Trophoblast cell (in vitro differentiated cells and primary cell): ENCODE measurements around the gene TSNAXIP1.

Experiments
- DNase-seq, 2 donors: peaks; one replicate each; pipeline ENCODE4 v3.0.0-alpha.2; 2016
- H2AFZ ChIP-seq: 2 replicates; pipeline ENCODE4 v1.6.1; 2013; ENCODE audit warnings: low read length, moderate library complexity, mild to moderate bottlenecking; ENCODE audit not compliant: insufficient read depth, poor library complexity
- H2AK5ac ChIP-seq: 2 replicates; pipeline ENCODE4 v1.6.1; 2013; ENCODE audit warnings: mild to moderate bottlenecking, low read length
- H2BK120ac ChIP-seq: 2 replicates; pipeline ENCODE4 v1.6.1; 2013; ENCODE audit warnings: low read length, mild to moderate bottlenecking, moderate library complexity; ENCODE audit not compliant: insufficient read depth, poor library complexity
- H2BK12ac ChIP-seq: 2 replicates; pipeline ENCODE4 v1.6.1; 2013; ENCODE audit warnings: mild to moderate bottlenecking, low read length, moderate library complexity
- H2BK5ac ChIP-seq: 2 replicates; pipeline ENCODE4 v1.6.1; 2013; ENCODE audit warnings: low read length, low read depth, moderate library complexity, mild to moderate bottlenecking; ENCODE audit not compliant: poor library complexity
- H3K14ac ChIP-seq: 2 replicates; pipeline ENCODE4 v1.6.1; 2013; ENCODE audit warnings: mild to moderate bottlenecking, low read length
- H3K18ac ChIP-seq: 2 replicates; pipeline ENCODE4 v1.6.1; 2013; ENCODE audit warnings: mild to moderate bottlenecking, low read length
- H3K23ac ChIP-seq: 2 replicates; pipeline ENCODE4 v1.6.1; 2013; ENCODE audit warnings: low read length
- H3K27ac ChIP-seq: 2 replicates; pipeline ENCODE4 v1.5.1; 2013; ENCODE audit warnings: low read depth, mild to moderate bottlenecking, inconsistent platforms, low read length, moderate library complexity
- H3K27me3 ChIP-seq: 2 replicates; pipeline ENCODE4 v1.6.1; 2013; ENCODE audit warnings: inconsistent platforms, mild to moderate bottlenecking, low read length, moderate library complexity; ENCODE audit not compliant: insufficient read depth
- H3K36me3 ChIP-seq, 2 experiments: 1 replicate in 1 of 2; 2 replicates in 1 of 2; pipeline ENCODE4 v1.6.1; 2013; ENCODE audit warnings: low read length in 2 of 2, mild to moderate bottlenecking in 2 of 2, moderate library complexity in 1 of 2; ENCODE audit not compliant: insufficient read depth in 2 of 2, control insufficient read depth in 1 of 2
- H3K4ac ChIP-seq: 2 replicates; pipeline ENCODE4 v1.6.1; 2013; ENCODE audit warnings: low read depth, mild to moderate bottlenecking, low read length, moderate library complexity
- H3K4me1 ChIP-seq, 2 experiments: 1 replicate in 1 of 2; 2 replicates in 1 of 2; pipeline ENCODE4 v1.6.1; 2013; ENCODE audit warnings: low read length in 2 of 2, mild to moderate bottlenecking in 2 of 2, moderate library complexity in 1 of 2; ENCODE audit not compliant: insufficient read depth in 2 of 2, control insufficient read depth in 1 of 2
- H3K4me2 ChIP-seq: 2 replicates; pipeline ENCODE4 v1.6.1; 2013; ENCODE audit warnings: inconsistent platforms, mild to moderate bottlenecking, low read length, moderate library complexity
- H3K4me3 ChIP-seq: 2 replicates; pipeline ENCODE4 v1.5.1; 2013; ENCODE audit warnings: mild to moderate bottlenecking, low read depth, low read length, inconsistent platforms
- H3K79me1 ChIP-seq: one replicate; pipeline ENCODE4 v1.6.1; 2013; ENCODE audit warnings: low read length
- H3K79me2 ChIP-seq: 2 replicates; pipeline ENCODE4 v1.6.1; 2013; ENCODE audit warnings: low read length, mild to moderate bottlenecking; ENCODE audit not compliant: control insufficient read depth, insufficient read depth, poor library complexity
- H3K9ac ChIP-seq: 2 replicates; pipeline ENCODE4 v1.6.1; 2013; ENCODE audit warnings: mild to moderate bottlenecking, low read length
- H3K9me3 ChIP-seq: 2 replicates; pipeline ENCODE4 v1.6.1; 2013; ENCODE audit warnings: low read depth, mild to moderate bottlenecking, control low read depth, inconsistent platforms, low read length; ENCODE audit not compliant: insufficient read depth
- H4K12ac ChIP-seq: 2 replicates; pipeline ENCODE4 v1.6.1; 2013; ENCODE audit warnings: low read depth, mild to moderate bottlenecking, low read length, moderate library complexity
- H4K8ac ChIP-seq: 2 replicates; pipeline ENCODE4 v1.6.1; 2013; ENCODE audit warnings: low read depth, mild to moderate bottlenecking, low read length, moderate library complexity
- H4K91ac ChIP-seq: one replicate; pipeline ENCODE4 v1.6.1; 2013; ENCODE audit warnings: low read depth, mild to moderate bottlenecking, low read length, moderate library complexity
- WGBS: extraction: QIAGEN DNeasy Blood & Tissue Kit; methylation state at CpG from one replicate; pipeline ENCODE4 v1.1.7; 2013; ENCODE audit warnings: missing lambda C conversion rate; ENCODE audit not compliant: insufficient read length, insufficient coverage; ENCODE audit errors: extremely low coverage; 5-methylcytosine and 5-hydroxymethylcytosine counted together

The TSNAXIP1 gene

GRCh38 chr16:67814567-67814966 is 7.9 kb downstream of the TSNAXIP1 start:
- no CpG with 5 or more reads among the region's 8 CpGs for WGBS
- Histone ChIP-seq H3K4me1 (no peaks in the 10 kb centered on the region), H3K9ac (no peak overlapping the region), H3K4me2 (no peak overlapping the region), H4K91ac (no peak overlapping the region), H3K79me2 (no peaks in the 10 kb centered on the region), H4K8ac (no peak overlapping the region), H3K18ac (no peak overlapping the region), H3K36me3 (no peaks in the 10 kb centered on the region), H3K14ac (no peak overlapping the region), H3K23ac (no peak overlapping the region), H2AK5ac (no peak overlapping the region), H2BK120ac (no peak overlapping the region), H4K12ac (no peak overlapping the region), H2BK12ac (no peak overlapping the region), H3K79me1 (no peaks in the 10 kb centered on the region), H3K27ac (no peak overlapping the region), H2BK5ac (no peak overlapping the region), H3K9me3 (no peaks in the 10 kb centered on the region), H3K4ac (no peak overlapping the region), H3K4me3 (no peak overlapping the region), H2AFZ (no peak overlapping the region), H3K27me3 (no peaks in the 10 kb centered on the region)
- DNase-seq, result no peak

- Histone ChIP-seq H3K79me2 (no peaks in the 10 kb centered on the region), H3K4me2 (no peak overlapping the region), H2AFZ (no peak overlapping the region), H4K91ac (no peak overlapping the region), H3K9ac (no peak overlapping the region), H3K4ac (no peak overlapping the region), H2BK120ac (no peak overlapping the region), H3K18ac (no peak overlapping the region), H4K12ac (no peak overlapping the region), H3K4me3 (no peak overlapping the region), H3K79me1 (peaks cover 2% of the 10 kb centered on the region), H2BK12ac (no peak overlapping the region), H2BK5ac (no peak overlapping the region), H2AK5ac (no peak overlapping the region), H3K27me3 (no peaks in the 10 kb centered on the region), H4K8ac (no peak overlapping the region), H3K9me3 (no peaks in the 10 kb centered on the region), H3K23ac (no peak overlapping the region), H3K36me3 (peaks cover 2 to 3% of the 10 kb centered on the region in 2 experiments), H3K4me1 (peaks cover 8 to 9% of the 10 kb centered on the region in 2 experiments), H3K27ac (no peak overlapping the region), H3K14ac (no peak overlapping the region)
- no peak for DNase-seq
- no CpG with 5 or more reads among the region's 11 CpGs for WGBS
Measured at GRCh38 chr16:67820608-67821259, 14.0 kb downstream of the TSNAXIP1 start.

GRCh38 chr16:67822511-67822910 is 15.8 kb downstream of the TSNAXIP1 start:
- Histone ChIP-seq H3K23ac (no peak overlapping the region), H3K4me2 (no peak overlapping the region), H3K14ac (no peak overlapping the region), H3K4me1 (peaks cover 8 to 9% of the 10 kb centered on the region in 2 experiments), H2AK5ac (no peak overlapping the region), H3K9me3 (peaks cover 4% of the 10 kb centered on the region), H3K79me2 (no peaks in the 10 kb centered on the region), H2AFZ (no peak overlapping the region), H4K12ac (no peak overlapping the region), H3K79me1 (peaks cover 2% of the 10 kb centered on the region), H3K4ac (no peak overlapping the region), H3K9ac (no peak overlapping the region), H2BK120ac (no peak overlapping the region), H4K8ac (no peak overlapping the region), H4K91ac (no peak overlapping the region), H3K27me3 (no peaks in the 10 kb centered on the region), H3K18ac (no peak overlapping the region), H3K36me3 (peaks cover 19 to 20% of the 10 kb centered on the region in 2 experiments), H2BK5ac (no peak overlapping the region), H3K4me3 (no peak overlapping the region), H3K27ac (no peak overlapping the region), H2BK12ac (no peak overlapping the region)
- no CpG with 5 or more reads among the region's 2 CpGs for WGBS
- DNase-seq, result peak; percentile 90 to 94

GRCh38 chr16:67825119-67825518 is 18.4 kb downstream of the TSNAXIP1 start:
- peaks cover 45% of the 10 kb centered on the region in 2 experiments for H3K36me3 ChIP-seq
- H2BK120ac ChIP-seq, result no peak overlapping the region
- H3K27ac ChIP-seq, result no peak overlapping the region
- DNase-seq, result no peak
- no peak overlapping the region for H2AK5ac ChIP-seq
- no peak overlapping the region for H3K4me2 ChIP-seq
- no peak overlapping the region for H4K91ac ChIP-seq
- no peaks in the 10 kb centered on the region for H3K27me3 ChIP-seq
- no peak overlapping the region for H4K12ac ChIP-seq
- no peak overlapping the region for H2BK5ac ChIP-seq
- H3K14ac ChIP-seq, result no peak overlapping the region
- H3K4me1 ChIP-seq, result peaks cover 8 to 9% of the 10 kb centered on the region in 2 experiments
- H3K18ac ChIP-seq, result no peak overlapping the region
- WGBS, result no CpG with 5 or more reads among the region's 8 CpGs
- no peak overlapping the region for H4K8ac ChIP-seq
- peaks cover 6% of the 10 kb centered on the region for H3K9me3 ChIP-seq
- H3K23ac ChIP-seq, result no peak overlapping the region
- H3K9ac ChIP-seq, result no peak overlapping the region
- no peak overlapping the region for H3K4me3 ChIP-seq
- no peak overlapping the region for H2AFZ ChIP-seq
- no peaks in the 10 kb centered on the region for H3K79me2 ChIP-seq
- H3K4ac ChIP-seq, result no peak overlapping the region
- no peak overlapping the region for H2BK12ac ChIP-seq
- peaks cover 2% of the 10 kb centered on the region for H3K79me1 ChIP-seq
